ENCODE data around the gene STK38L.

DNA sequence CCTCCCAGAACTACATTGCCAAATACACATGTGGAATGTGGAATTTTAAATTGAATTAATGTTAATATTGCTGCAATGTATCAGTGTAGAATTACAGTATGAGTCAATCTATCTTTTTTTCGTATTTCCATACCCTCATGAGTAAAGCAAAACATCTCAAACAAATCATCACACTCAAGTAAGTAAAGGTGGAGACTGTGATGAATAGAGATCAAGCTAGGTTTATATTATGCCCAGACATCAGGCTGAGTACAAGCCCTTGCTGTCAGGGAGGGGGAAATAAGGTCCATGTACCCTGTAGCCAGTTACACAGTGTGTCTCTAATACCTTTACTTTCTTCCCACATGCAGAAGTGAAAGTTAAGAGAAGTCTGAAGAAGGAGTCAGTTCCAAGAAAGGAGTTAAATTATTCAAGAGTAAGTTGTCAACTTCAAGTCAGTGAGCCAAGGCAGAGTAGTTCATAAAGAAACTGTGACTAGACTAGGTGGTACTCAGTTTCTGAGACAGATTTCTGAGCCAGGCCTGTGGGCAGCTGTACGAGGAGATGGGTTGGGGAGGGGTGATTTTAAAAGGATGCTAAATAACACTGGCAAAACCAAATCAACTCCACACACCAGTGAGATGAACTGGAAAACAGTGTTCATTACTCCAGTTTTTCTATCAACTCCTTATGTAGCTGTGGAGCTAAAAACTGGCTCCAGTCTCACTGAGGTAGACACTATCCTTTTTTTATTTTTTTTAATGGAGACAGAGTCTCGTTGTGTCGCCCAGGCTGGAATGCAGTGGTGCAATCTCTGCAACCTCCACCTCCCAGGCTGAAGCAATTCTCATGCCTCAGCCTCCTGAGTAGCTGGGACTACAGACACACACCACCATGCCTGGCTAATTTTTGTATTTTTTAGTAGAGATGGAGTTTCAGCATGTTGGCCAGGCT is 23.8 kb upstream of the STK38L start:
- TF ChIP-seq, protein P1, sequence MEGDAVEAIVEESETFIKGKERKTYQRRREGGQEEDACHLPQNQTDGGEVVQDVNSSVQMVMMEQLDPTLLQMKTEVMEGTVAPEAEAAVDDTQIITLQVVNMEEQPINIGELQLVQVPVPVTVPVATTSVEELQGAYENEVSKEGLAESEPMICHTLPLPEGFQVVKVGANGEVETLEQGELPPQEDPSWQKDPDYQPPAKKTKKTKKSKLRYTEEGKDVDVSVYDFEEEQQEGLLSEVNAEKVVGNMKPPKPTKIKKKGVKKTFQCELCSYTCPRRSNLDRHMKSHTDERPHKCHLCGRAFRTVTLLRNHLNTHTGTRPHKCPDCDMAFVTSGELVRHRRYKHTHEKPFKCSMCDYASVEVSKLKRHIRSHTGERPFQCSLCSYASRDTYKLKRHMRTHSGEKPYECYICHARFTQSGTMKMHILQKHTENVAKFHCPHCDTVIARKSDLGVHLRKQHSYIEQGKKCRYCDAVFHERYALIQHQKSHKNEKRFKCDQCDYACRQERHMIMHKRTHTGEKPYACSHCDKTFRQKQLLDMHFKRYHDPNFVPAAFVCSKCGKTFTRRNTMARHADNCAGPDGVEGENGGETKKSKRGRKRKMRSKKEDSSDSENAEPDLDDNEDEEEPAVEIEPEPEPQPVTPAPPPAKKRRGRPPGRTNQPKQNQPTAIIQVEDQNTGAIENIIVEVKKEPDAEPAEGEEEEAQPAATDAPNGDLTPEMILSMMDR (IDR thresholded peaks at IDR 0.05): no peak
- TF ChIP-seq POLR2AphosphoS5 (IDR thresholded peaks at IDR 0.05; ENCODE audit: low read depth, low read length) (no peak), TCF7L2 (IDR thresholded peaks at IDR 0.05; ENCODE audit: low read depth, low read length) (no peak), SIN3A (IDR thresholded peaks at IDR 0.05; ENCODE audit: borderline replicate concordance, insufficient read depth, low read depth, low read length) (no peak)
- TF ChIP-seq, protein P2, sequence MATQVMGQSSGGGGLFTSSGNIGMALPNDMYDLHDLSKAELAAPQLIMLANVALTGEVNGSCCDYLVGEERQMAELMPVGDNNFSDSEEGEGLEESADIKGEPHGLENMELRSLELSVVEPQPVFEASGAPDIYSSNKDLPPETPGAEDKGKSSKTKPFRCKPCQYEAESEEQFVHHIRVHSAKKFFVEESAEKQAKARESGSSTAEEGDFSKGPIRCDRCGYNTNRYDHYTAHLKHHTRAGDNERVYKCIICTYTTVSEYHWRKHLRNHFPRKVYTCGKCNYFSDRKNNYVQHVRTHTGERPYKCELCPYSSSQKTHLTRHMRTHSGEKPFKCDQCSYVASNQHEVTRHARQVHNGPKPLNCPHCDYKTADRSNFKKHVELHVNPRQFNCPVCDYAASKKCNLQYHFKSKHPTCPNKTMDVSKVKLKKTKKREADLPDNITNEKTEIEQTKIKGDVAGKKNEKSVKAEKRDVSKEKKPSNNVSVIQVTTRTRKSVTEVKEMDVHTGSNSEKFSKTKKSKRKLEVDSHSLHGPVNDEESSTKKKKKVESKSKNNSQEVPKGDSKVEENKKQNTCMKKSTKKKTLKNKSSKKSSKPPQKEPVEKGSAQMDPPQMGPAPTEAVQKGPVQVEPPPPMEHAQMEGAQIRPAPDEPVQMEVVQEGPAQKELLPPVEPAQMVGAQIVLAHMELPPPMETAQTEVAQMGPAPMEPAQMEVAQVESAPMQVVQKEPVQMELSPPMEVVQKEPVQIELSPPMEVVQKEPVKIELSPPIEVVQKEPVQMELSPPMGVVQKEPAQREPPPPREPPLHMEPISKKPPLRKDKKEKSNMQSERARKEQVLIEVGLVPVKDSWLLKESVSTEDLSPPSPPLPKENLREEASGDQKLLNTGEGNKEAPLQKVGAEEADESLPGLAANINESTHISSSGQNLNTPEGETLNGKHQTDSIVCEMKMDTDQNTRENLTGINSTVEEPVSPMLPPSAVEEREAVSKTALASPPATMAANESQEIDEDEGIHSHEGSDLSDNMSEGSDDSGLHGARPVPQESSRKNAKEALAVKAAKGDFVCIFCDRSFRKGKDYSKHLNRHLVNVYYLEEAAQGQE (IDR thresholded peaks at IDR 0.05; ENCODE audit: insufficient read depth in 1 of 2, low read depth in 2 of 2, low read length in 1 of 2): no peak
